Brain microvascular endothelial cell (primary cell): ENCODE results near the gene DYNLT3.

Experiments used
- DNase-seq: peaks from one replicate; pipeline ENCODE4 v3.0.0-alpha.2; 2020
- H3K27ac ChIP-seq: fragments of 250-450 bp; sonication (Bioruptor Pico); 2 replicates; pipeline ENCODE4 v1.5.1; 2020; ENCODE audit warnings: mild to moderate bottlenecking, moderate library complexity
- H3K27me3 ChIP-seq: fragments of 250-450 bp; sonication (Bioruptor Pico); replicated peaks from 2 replicates; pipeline ENCODE4 v1.5.1; 2020; ENCODE audit warnings: mild to moderate bottlenecking
- H3K36me3 ChIP-seq: fragments of 250-450 bp; sonication (Bioruptor Pico); replicated peaks from 2 replicates; pipeline ENCODE4 v1.5.1; 2020; ENCODE audit warnings: mild to moderate bottlenecking
- H3K4me3 ChIP-seq: 2 replicates; pipeline ENCODE4 v1.5.1; 2011; ENCODE audit warnings: low read depth, mild to moderate bottlenecking, control low read depth, low read length, moderate library complexity
- in situ Hi-C: cut with HindIII; loops from 2 replicates; pipeline ENCODE4 v1.10.0; 2017; ENCODE audit warnings: low sequenced_read_pairs, low pct_ligation_motif_present
- TF ChIP-seq, protein P1 (sequence below): IDR thresholded peaks from 2 replicates; pipeline ENCODE4 v1.5.1; 2011; ENCODE audit warnings: low read depth, mild to moderate bottlenecking, moderate library complexity, low read length, control low read depth, inconsistent platforms; ENCODE audit errors: missing control alignments

Gene DYNLT3

GRCh38 chrX:37887347-37887746 is 40.0 kb upstream of the DYNLT3 start:
- no peak for DNase-seq
- Histone ChIP-seq H3K4me3 (no peak overlapping the region), H3K27ac (no peak overlapping the region), H3K36me3 (no peaks in the 10 kb centered on the region), H3K27me3 (no peaks in the 10 kb centered on the region)
- in situ Hi-C loops: no loop called here
- TF ChIP-seq, protein P1, sequence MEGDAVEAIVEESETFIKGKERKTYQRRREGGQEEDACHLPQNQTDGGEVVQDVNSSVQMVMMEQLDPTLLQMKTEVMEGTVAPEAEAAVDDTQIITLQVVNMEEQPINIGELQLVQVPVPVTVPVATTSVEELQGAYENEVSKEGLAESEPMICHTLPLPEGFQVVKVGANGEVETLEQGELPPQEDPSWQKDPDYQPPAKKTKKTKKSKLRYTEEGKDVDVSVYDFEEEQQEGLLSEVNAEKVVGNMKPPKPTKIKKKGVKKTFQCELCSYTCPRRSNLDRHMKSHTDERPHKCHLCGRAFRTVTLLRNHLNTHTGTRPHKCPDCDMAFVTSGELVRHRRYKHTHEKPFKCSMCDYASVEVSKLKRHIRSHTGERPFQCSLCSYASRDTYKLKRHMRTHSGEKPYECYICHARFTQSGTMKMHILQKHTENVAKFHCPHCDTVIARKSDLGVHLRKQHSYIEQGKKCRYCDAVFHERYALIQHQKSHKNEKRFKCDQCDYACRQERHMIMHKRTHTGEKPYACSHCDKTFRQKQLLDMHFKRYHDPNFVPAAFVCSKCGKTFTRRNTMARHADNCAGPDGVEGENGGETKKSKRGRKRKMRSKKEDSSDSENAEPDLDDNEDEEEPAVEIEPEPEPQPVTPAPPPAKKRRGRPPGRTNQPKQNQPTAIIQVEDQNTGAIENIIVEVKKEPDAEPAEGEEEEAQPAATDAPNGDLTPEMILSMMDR: no peak

DNA sequence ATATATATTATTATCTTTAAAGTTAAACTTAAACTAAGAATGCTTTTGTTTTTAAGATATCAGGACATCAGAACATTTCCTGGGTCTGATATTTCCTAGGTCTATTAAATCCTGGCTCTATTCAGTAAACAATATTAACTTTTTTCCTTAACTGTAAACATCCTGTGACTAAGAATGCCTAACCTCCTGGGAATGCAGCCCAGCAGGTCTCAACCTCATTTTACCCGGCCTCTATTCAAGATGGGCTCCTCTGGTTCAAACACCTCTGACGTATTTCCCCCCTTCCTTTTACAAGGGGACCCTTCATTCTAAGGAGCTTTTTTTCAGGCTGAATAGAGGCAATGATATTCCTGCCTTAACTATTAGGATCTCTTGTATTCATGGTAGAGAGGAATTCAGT is 35.8 kb upstream of the DYNLT3 start:
- Histone ChIP-seq H3K27ac (no peak overlapping the region), H3K4me3 (no peak overlapping the region), H3K36me3 (no peaks in the 10 kb centered on the region), H3K27me3 (no peaks in the 10 kb centered on the region)
- TF ChIP-seq, protein P1: no peak
- DNase-seq: no peak
- in situ Hi-C loops: no loop called here

- Histone ChIP-seq H3K27ac (no peak overlapping the region), H3K27me3 (no peaks in the 10 kb centered on the region), H3K36me3 (no peaks in the 10 kb centered on the region), H3K4me3 (no peak overlapping the region)
- no peak for DNase-seq
- in situ Hi-C loops: no loop called here
- TF ChIP-seq, protein P1: no peak
These were observed 32.3 kb upstream of the DYNLT3 start for GRCh38 chrX:37879692-37880091.

GRCh38 chrX:37876716-37877115 is 29.3 kb upstream of the DYNLT3 start:
- DNase-seq: no peak
- in situ Hi-C loops: no loop called here
- no peaks in the 10 kb centered on the region for H3K27me3 ChIP-seq
- TF ChIP-seq, protein P1: no peak
- H3K36me3 ChIP-seq: no peaks in the 10 kb centered on the region
- H3K4me3 ChIP-seq: no peak overlapping the region
- no peak overlapping the region for H3K27ac ChIP-seq

DNA sequence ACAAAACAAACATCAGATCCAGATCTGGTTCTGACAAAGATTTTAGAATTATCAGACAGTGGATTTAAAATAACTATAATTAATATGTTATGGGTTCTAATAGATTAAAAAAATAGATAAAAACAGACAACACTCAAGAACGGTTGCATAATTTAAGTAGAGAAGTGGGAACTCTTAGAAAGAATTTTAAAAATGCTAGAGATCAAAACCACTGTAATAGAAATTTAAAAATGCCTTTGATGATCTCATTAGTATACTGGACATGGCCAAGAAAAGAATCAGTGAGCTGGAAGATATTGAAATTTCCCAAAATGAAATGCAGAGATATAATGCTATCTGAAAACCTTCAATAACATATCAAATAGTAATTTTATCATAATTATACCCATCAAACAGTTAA is 28.3 kb upstream of the DYNLT3 start:
- Histone ChIP-seq H3K27me3 (no peaks in the 10 kb centered on the region), H3K27ac (no peak overlapping the region), H3K36me3 (no peaks in the 10 kb centered on the region), H3K4me3 (no peak overlapping the region)
- TF ChIP-seq, protein P1: no peak
- no peak for DNase-seq
- in situ Hi-C loops: no loop called here

DNA sequence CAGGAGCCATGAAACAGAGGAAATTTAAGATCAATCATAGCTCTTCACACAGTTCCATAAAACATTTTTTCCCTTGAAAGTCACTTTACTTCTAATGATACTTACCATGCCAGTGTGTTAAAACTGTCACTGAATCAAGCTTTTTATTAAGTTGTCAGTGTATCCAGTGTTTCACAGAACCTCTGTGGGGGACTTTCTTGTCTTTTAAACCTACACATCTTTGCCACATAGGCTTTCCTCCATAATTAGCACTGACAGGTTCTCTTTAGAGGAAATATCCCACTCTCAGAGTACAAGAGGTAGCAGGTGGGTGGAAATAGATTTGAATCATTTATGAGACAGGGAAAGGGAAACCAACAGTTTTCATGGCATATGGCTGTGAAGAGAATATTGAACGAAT is 25.8 kb upstream of the DYNLT3 start:
- TF ChIP-seq, protein P1: no peak
- no peak overlapping the region for H3K27ac ChIP-seq
- H3K4me3 ChIP-seq: no peak overlapping the region
- H3K27me3 ChIP-seq: no peaks in the 10 kb centered on the region
- H3K36me3 ChIP-seq: no peaks in the 10 kb centered on the region
- in situ Hi-C loops: no loop called here
- no peak for DNase-seq
